Measurements from ENCODE around the gene ALDOB. TPM values are rescaled to one million over a fixed set of nuclear protein-coding genes. Genes with fewer than 3 reads are reported as not detected.

The ALDOB gene
- total RNA-seq, 1 donor from 2014 or later, result not detected

- no peaks in the 10 kb centered on the region for H3K4me1 Mint-ChIP-seq
- peaks cover 86% of the 10 kb centered on the region for H3K36me3 Mint-ChIP-seq (ENCODE audit: low read depth)
- no peaks in the 10 kb centered on the region for H3K27me3 Mint-ChIP-seq (ENCODE audit: low read depth)
- DNase-seq (ENCODE audit: low read depth, low spot score), result no peak
- no peak for TF ChIP-seq CTCF (conservative IDR thresholded peaks at IDR 0.05)
- no peak overlapping the region for H3K4me3 Mint-ChIP-seq
- H3K9me3 Mint-ChIP-seq, result peaks cover 53% of the 10 kb centered on the region
- H3K27ac Mint-ChIP-seq (ENCODE audit: unreplicated experiment), result no peak overlapping the region
These were observed 26.5 kb downstream of the ALDOB start for GRCh38 chr9:101409079-101409477.

DNA sequence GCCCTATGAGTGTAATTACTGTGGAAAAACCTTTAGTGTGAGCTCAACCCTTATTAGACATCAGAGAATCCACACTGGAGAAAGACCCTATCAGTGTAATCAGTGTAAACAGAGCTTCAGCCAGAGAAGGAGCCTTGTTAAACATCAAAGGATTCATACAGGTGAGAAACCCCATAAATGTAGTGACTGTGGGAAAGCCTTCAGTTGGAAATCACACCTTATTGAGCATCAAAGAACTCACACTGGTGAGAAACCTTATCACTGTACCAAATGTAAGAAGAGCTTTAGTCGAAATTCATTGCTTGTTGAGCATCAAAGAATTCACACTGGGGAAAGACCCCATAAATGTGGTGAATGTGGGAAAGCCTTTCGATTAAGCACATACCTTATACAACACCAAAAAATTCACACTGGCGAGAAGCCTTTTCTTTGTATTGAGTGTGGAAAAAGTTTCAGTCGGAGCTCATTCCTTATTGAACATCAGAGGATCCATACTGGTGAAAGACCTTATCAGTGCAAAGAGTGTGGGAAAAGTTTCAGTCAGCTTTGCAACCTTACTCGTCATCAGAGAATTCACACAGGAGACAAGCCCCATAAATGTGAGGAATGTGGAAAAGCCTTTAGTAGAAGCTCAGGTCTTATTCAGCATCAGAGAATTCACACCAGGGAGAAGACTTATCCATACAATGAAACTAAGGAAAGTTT lies 27.0 kb downstream of the ALDOB start:
- no peak for TF ChIP-seq CTCF (conservative IDR thresholded peaks at IDR 0.05)
- no peaks in the 10 kb centered on the region for H3K27me3 Mint-ChIP-seq (ENCODE audit: low read depth)
- no peak overlapping the region for H3K27ac Mint-ChIP-seq (ENCODE audit: unreplicated experiment)
- DNase-seq (ENCODE audit: low read depth, low spot score), result no peak
- no peaks in the 10 kb centered on the region for H3K4me1 Mint-ChIP-seq
- H3K4me3 Mint-ChIP-seq, result no peak overlapping the region
- H3K36me3 Mint-ChIP-seq (ENCODE audit: low read depth), result peaks cover 88% of the 10 kb centered on the region
- peaks cover 52% of the 10 kb centered on the region for H3K9me3 Mint-ChIP-seq

GRCh38 chr9:101403516-101404285 lies 31.9 kb downstream of the ALDOB start:
- Mint-ChIP-seq H3K4me1 (peaks cover 20% of the 10 kb centered on the region), H3K27ac (ENCODE audit: unreplicated experiment) (no peak overlapping the region)

DNA sequence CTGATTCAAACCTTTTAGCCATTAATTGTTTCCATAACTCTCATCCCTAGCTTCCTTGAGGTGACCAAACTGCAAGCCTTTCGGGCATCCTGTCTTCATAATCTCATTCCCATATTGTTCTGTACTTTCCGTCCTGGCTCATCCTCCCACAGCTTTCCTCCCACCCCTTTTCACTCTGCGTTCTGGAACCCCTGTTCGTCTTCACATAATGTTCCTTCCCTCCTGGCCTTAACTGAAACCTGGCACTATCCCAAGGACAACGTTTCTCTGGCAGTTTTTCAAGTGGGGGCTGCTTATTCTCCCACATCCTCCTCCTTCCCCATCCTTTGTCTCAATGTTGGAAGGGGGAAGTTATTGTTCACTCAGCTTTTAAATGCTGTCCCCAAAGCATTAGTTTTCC lies 35.5 kb downstream of the ALDOB start:
- peaks cover 74% of the 10 kb centered on the region for H3K36me3 Mint-ChIP-seq (ENCODE audit: low read depth)

More at GRCh38 chr9:101403516-101404285, 31.9 kb downstream of the ALDOB start:
- Mint-ChIP-seq H3K9me3 (peaks cover 40% of the 10 kb centered on the region), H3K27me3 (ENCODE audit: low read depth) (no peaks in the 10 kb centered on the region), H3K4me3 (no peak overlapping the region), H3K36me3 (ENCODE audit: low read depth) (peaks cover 81% of the 10 kb centered on the region)
- DNase-seq (ENCODE audit: low read depth, low spot score), result no peak
- no peak for TF ChIP-seq CTCF (conservative IDR thresholded peaks at IDR 0.05)

GRCh38 chr9:101399643-101399970 lies 36.0 kb downstream of the ALDOB start:
- peaks cover 74% of the 10 kb centered on the region for H3K36me3 Mint-ChIP-seq (ENCODE audit: low read depth)
- no peak for DNase-seq (ENCODE audit: low read depth, low spot score)
- peak overlapping the region; percentile 100 for H3K4me3 Mint-ChIP-seq
- TF ChIP-seq CTCF (conservative IDR thresholded peaks at IDR 0.05), result no peak
- peak overlapping the region; percentile 100 for H3K27ac Mint-ChIP-seq (ENCODE audit: unreplicated experiment)
- peaks cover 42% of the 10 kb centered on the region for H3K4me1 Mint-ChIP-seq
- peaks cover 21% of the 10 kb centered on the region for H3K9me3 Mint-ChIP-seq
- no peaks in the 10 kb centered on the region for H3K27me3 Mint-ChIP-seq (ENCODE audit: low read depth)

More for the DNA sequence above, 35.5 kb downstream of the ALDOB start:
- H3K4me3 Mint-ChIP-seq, result peak overlapping the region; percentile 100
- no peak overlapping the region for H3K27ac Mint-ChIP-seq (ENCODE audit: unreplicated experiment)
- TF ChIP-seq CTCF (conservative IDR thresholded peaks at IDR 0.05), result no peak
- peaks cover 24% of the 10 kb centered on the region for H3K9me3 Mint-ChIP-seq
- no peaks in the 10 kb centered on the region for H3K27me3 Mint-ChIP-seq (ENCODE audit: low read depth)
- no peak for DNase-seq (ENCODE audit: low read depth, low spot score)
- H3K4me1 Mint-ChIP-seq, result peaks cover 39% of the 10 kb centered on the region

Measured in neural crest cell (in vitro differentiated cells).